HepG2 (cell line): Measurements from ENCODE around the gene ZNF444. TPM values are rescaled to one million over a fixed set of nuclear protein-coding genes. Genes with fewer than 3 reads are reported as not detected.

Experiments used
- ATF7 ChIP-seq, 2 experiments: fragments of 450-650 bp in 1 of 2; sonication (generic) in 1 of 2; formaldehyde crosslinking in 1 of 2; IDR thresholded peaks; 2 replicates each; pipeline versions ENCODE4 v1.4.0 to v1.6.1; 2016 to 2020; ENCODE audit warnings: antibody characterized with exemption in 1 of 2, mild to moderate bottlenecking in 1 of 2, missing genetic modification reagents in 1 of 2
- ETV6 ChIP-seq: sonication (generic); formaldehyde crosslinking; conservative IDR thresholded peaks from 2 replicates; pipeline ENCODE4 v1.4.0; 2020; ENCODE audit warnings: missing genetic modification reagents
- FOSL2 ChIP-seq: sonication (generic); formaldehyde crosslinking; IDR thresholded peaks from 2 replicates; pipeline ENCODE4 v1.4.0; 2020; ENCODE audit warnings: missing genetic modification reagents
- HMG20A ChIP-seq: IDR thresholded peaks from 2 replicates; pipeline ENCODE4 v1.6.1; 2016; ENCODE audit warnings: borderline replicate concordance
- HNRNPK ChIP-seq: fragments of 200-400 bp; formaldehyde crosslinking; IDR thresholded peaks from 2 replicates; pipeline ENCODE4 v1.6.1; 2018; ENCODE audit warnings: low read length, low read depth, moderate library complexity, mild to moderate bottlenecking; ENCODE audit not compliant: poor library complexity, severe bottlenecking
- NAIF1 ChIP-seq: sonication (generic); formaldehyde crosslinking; IDR thresholded peaks from 2 replicates; pipeline ENCODE4 v1.5.0; 2020; ENCODE audit warnings: mild to moderate bottlenecking, missing genetic modification reagents, borderline replicate concordance
- RBM39 ChIP-seq: fragments of 200-400 bp; formaldehyde crosslinking; IDR thresholded peaks from one replicate; pipeline ENCODE4 v1.6.1; 2018; ENCODE audit warnings: antibody characterized with exemption, mild to moderate bottlenecking, low read depth, low read length; ENCODE audit not compliant: poor library complexity, severe bottlenecking
- SYNCRIP ChIP-seq: fragments of 200-400 bp; formaldehyde crosslinking; IDR thresholded peaks from 2 replicates; pipeline ENCODE4 v1.6.1; 2018; ENCODE audit warnings: mild to moderate bottlenecking, low read depth, low read length; ENCODE audit not compliant: insufficient read depth
- USF2 ChIP-seq, 2 experiments: sonication (generic) in 1 of 2; formaldehyde crosslinking in 1 of 2; IDR thresholded peaks; 2 replicates each; pipeline versions ENCODE4 v1.5.1 to v1.6.1; 2011 to 2020; ENCODE audit warnings: borderline replicate concordance in 1 of 2, low read depth in 1 of 2, low read length in 1 of 2, mild to moderate bottlenecking in 1 of 2, missing genetic modification reagents in 1 of 2, moderate library complexity in 1 of 2
- ZBTB39 ChIP-seq: sonication (generic); formaldehyde crosslinking; IDR thresholded peaks from 2 replicates; pipeline ENCODE4 v1.5.0; 2020; ENCODE audit warnings: missing genetic modification reagents
- ZFAT ChIP-seq: sonication (generic); formaldehyde crosslinking; conservative IDR thresholded peaks from 2 replicates; pipeline ENCODE4 v1.8.1; 2023; ENCODE audit warnings: missing genetic modification reagents, inconsistent platforms
- ZNF264 ChIP-seq: sonication (generic); formaldehyde crosslinking; IDR thresholded peaks from 2 replicates; pipeline ENCODE4 v1.4.0; 2020; ENCODE audit warnings: missing genetic modification reagents
- ZNF33B ChIP-seq: sonication (generic); formaldehyde crosslinking; IDR thresholded peaks from 2 replicates; pipeline ENCODE4 v1.5.1; 2020; ENCODE audit warnings: mild to moderate bottlenecking, missing genetic modification reagents
- ZNF530 ChIP-seq: sonication (generic); formaldehyde crosslinking; IDR thresholded peaks from 2 replicates; pipeline ENCODE4 v1.5.0; 2020; ENCODE audit warnings: low read depth, mild to moderate bottlenecking, missing genetic modification reagents
- ZNF543 ChIP-seq: sonication (generic); formaldehyde crosslinking; IDR thresholded peaks from 2 replicates; pipeline ENCODE4 v1.4.0; 2020; ENCODE audit warnings: mild to moderate bottlenecking, missing genetic modification reagents
- ZNF644 ChIP-seq: IDR thresholded peaks from 2 replicates; pipeline ENCODE4 v1.6.1; 2016; ENCODE audit warnings: low read depth
- ZNF703 ChIP-seq: sonication (generic); formaldehyde crosslinking; IDR thresholded peaks from 2 replicates; pipeline ENCODE4 v1.5.1; 2020; ENCODE audit warnings: missing genetic modification reagents, mild to moderate bottlenecking, moderate library complexity, borderline replicate concordance
- ZNF768 ChIP-seq: sonication (generic); formaldehyde crosslinking; IDR thresholded peaks from 2 replicates; pipeline ENCODE4 v1.4.0; 2020; ENCODE audit warnings: missing genetic modification reagents
- ZNF841 ChIP-seq: sonication (generic); formaldehyde crosslinking; IDR thresholded peaks from 2 replicates; pipeline ENCODE4 v1.8.1; 2023; ENCODE audit warnings: missing genetic modification reagents, borderline replicate concordance
- ZSCAN21 ChIP-seq: sonication (generic); formaldehyde crosslinking; IDR thresholded peaks from 2 replicates; pipeline ENCODE4 v1.8.0; 2022; ENCODE audit warnings: mild to moderate bottlenecking, missing genetic modification reagents, moderate library complexity, borderline replicate concordance
- polyA plus RNA-seq, 8 experiments: library from polyadenylated mRNA; depleted of rRNA in 3 of 8; stranded (reverse) in 7 of 8; unstranded in 1 of 8; fragments of >200 nt; fragmentation: Illumina TruSeq in 4 of 8; extraction: Trizol in 4 of 8; gene quantifications; 2 replicates each; pipeline versions ENCODE4 v1.2.1 to v1.2.3, GENCODE V29; 2011 to 2016; ENCODE audit warnings: low read depth in 4 of 8, missing spikeins in 1 of 8, mixed read lengths in 1 of 8; ENCODE audit not compliant: insufficient read depth in 1 of 8
- total RNA-seq, 5 experiments: library from RNA; depleted of rRNA; stranded (reverse); fragments of >200 nt; fragmentation: Illumina TruSeq; extraction: Trizol; gene quantifications; 2 replicates each; pipeline ENCODE4 v1.2.3, GENCODE V29; 2016; ENCODE audit warnings: low read depth in 1 of 5
- TF ChIP-seq, protein P1 (sequence below), 2 experiments: fragments of 450-650 bp in 1 of 2; sonication (generic) in 1 of 2; formaldehyde crosslinking; IDR thresholded peaks; 2 replicates each; pipeline versions ENCODE4 v1.5.0 to v1.8.0; 2020 to 2022; ENCODE audit warnings: mild to moderate bottlenecking in 1 of 2, missing genetic modification reagents in 1 of 2
- TF ChIP-seq, protein P2 (sequence below): sonication (generic); formaldehyde crosslinking; IDR thresholded peaks from 2 replicates; pipeline ENCODE4 v1.8.1; 2023; ENCODE audit warnings: mild to moderate bottlenecking, missing genetic modification reagents

Gene ZNF444
- total and polyA plus RNA-seq, 2 of the 13 experiments (the other 11 are each of a cell fraction or from before 2014, with no cell fraction given) = 27.4 to 30.3 TPM

GRCh38 chr19:56105090-56105701 is 35.9 kb upstream of the ZNF444 start (continued):
- no peak for TF ChIP-seq ZNF530
- no peak for TF ChIP-seq ETV6
- no peak for TF ChIP-seq USF2 (IDR thresholded peaks at IDR 0.05; ENCODE audit: low read depth, low read length)
- no peak for TF ChIP-seq USF2 (CRISPR knock-in tag; IDR thresholded peaks at IDR 0.05; ENCODE audit: borderline replicate concordance)
- no peak for TF ChIP-seq ZFAT
- TF ChIP-seq, protein P1, sequence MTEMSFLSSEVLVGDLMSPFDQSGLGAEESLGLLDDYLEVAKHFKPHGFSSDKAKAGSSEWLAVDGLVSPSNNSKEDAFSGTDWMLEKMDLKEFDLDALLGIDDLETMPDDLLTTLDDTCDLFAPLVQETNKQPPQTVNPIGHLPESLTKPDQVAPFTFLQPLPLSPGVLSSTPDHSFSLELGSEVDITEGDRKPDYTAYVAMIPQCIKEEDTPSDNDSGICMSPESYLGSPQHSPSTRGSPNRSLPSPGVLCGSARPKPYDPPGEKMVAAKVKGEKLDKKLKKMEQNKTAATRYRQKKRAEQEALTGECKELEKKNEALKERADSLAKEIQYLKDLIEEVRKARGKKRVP (CRISPR knock-in tag; IDR thresholded peaks at IDR 0.05) = no peak
- TF ChIP-seq HNRNPK = no peak
- TF ChIP-seq ZNF703 = no peak
- no peak for TF ChIP-seq NAIF1 (CRISPR knock-in tag)
- TF ChIP-seq ZNF768 (CRISPR knock-in tag) = 0 out of 2 replicates have a peak, but pooled peaks have one; percentile 4
- peak; percentile 28; the same call in 1 of the 2 replicates for TF ChIP-seq ZSCAN21 (CRISPR knock-in tag)
- no peak for TF ChIP-seq ZNF33B (CRISPR knock-in tag)
- TF ChIP-seq HMG20A (CRISPR knock-in tag) = no peak
- TF ChIP-seq, protein P2, sequence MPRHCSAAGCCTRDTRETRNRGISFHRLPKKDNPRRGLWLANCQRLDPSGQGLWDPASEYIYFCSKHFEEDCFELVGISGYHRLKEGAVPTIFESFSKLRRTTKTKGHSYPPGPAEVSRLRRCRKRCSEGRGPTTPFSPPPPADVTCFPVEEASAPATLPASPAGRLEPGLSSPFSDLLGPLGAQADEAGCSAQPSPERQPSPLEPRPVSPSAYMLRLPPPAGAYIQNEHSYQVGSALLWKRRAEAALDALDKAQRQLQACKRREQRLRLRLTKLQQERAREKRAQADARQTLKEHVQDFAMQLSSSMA (CRISPR knock-in tag) = no peak
- no peak for TF ChIP-seq ATF7 (IDR thresholded peaks at IDR 0.05)
- no peak for TF ChIP-seq ATF7 (CRISPR knock-in tag; IDR thresholded peaks at IDR 0.05)
- TF ChIP-seq ZNF264 (CRISPR knock-in tag) = no peak
- TF ChIP-seq FOSL2 (CRISPR knock-in tag) = no peak; the same call in 1 of the 2 replicates
- TF ChIP-seq ZNF841 (CRISPR knock-in tag) = no peak
- TF ChIP-seq ZNF644 (CRISPR knock-in tag) = no peak
- TF ChIP-seq ZBTB39 = no peak
- TF ChIP-seq ZNF543 = no peak
- TF ChIP-seq SYNCRIP = no peak
- TF ChIP-seq RBM39 = no peak
